ENCODE measurements around the gene CTCF.

- TF ChIP-seq POLR2AphosphoS5 (IDR thresholded peaks at IDR 0.05; ENCODE audit: low read depth) (no peak), EZH2phosphoT487 (IDR thresholded peaks at IDR 0.05; ENCODE audit: unreplicated experiment) (no peak), CTCF (conservative IDR thresholded peaks at IDR 0.05; ENCODE audit: low read depth in 2 of 2) (peak in 1 of 2 experiments; percentile 8; a peak in 2 of 4 replicates), EZH2 (IDR thresholded peaks at IDR 0.05; ENCODE audit: low read depth, unreplicated experiment) (no peak), REST (IDR thresholded peaks at IDR 0.05; ENCODE audit: unreplicated experiment) (no peak), ZNF114 (CRISPR knock-in tag; IDR thresholded peaks at IDR 0.05) (no peak), ETS1 (IDR thresholded peaks at IDR 0.05) (no peak), JUNB (IDR thresholded peaks at IDR 0.05; ENCODE audit: unreplicated experiment) (no peak)
Observed at GRCh38 chr16:67663877-67664222, 101.5 kb downstream of the CTCF start.
